ENCODE data around the gene CXCR4.
"Not testable (repeated sequence)": the region's sequence is repeated elsewhere in the genome, so short reads cannot be mapped to it uniquely, and the experiment has no call there.

The CXCR4 gene

DNA sequence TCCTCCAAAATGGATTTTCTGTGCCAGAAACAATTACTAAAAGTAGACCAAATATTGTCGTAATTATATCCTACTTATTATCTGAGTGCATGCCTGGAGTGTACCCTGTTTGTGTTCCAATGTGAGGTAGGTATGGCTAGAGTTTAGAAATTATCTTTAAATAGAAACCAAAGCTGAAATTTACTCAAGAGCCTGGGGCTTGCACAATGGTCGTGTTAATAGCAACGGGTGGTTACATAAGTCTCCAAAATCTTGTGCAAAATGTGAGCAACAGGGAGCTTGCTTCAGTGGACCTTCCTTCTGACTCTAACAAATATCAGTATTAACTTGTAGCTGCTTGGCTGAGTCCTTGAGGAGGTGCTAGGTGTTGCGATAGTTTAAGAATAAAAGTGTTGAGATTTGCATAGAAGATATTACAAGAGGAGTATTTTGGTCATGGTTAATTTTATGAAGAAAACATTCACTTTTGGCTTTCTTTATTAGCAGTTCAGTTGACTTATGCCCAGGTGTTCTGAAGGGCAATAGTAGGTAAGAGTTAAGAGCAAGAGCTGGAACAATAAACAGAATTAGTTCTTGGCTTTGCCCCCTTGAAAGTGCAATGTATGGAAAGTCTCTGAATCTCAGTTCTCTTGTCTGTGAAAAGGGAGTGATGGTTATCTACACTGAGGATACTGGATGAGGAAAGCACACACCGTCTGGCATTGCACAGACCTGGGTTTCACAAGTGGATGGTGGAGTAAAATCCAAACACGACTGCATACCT is 4.6 kb downstream of the CXCR4 start:
- DNase-seq, result peak; percentile 93

DNA sequence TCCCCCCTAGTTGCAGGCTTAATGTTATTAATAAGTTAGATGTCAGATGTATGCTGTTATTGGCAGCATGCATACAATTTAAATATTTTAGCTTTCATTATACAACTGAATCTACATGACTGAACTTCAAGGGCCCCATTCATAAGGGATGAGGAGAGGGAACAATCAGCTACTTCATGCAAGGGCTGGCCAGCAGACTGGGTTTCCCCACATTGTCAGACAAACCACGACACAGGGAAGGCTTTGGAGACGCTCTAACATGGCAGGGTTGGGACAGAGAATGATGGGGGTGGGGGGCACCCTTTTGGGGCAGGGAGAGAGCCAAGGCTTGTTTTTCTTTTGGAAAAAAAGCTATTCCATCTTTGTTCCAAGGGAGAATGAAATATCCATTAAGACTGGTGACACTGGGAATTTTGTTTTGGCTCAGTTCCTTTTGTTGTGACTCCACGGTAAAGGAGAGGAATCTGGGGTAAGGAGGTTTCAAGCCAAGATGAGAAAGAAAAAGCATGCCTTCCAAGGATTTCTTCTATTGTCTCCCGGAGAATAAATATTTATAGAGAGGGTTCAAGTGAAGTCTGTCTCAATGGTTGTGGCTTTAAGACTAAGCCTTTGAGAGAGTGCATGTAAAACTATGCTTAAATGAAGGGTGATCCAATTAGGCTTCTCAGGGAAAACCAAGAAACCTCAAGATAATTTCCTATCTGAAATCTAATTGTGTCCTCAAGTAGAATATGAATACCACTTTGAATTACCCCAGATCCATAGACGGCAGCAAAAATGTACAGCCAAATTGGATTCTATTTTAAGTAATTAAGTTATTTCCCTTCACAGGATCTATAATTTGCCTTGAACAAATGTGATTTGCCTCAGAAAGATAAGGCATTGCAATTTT is 5.4 kb downstream of the CXCR4 start:
- peak; percentile 57 for DNase-seq

DNA sequence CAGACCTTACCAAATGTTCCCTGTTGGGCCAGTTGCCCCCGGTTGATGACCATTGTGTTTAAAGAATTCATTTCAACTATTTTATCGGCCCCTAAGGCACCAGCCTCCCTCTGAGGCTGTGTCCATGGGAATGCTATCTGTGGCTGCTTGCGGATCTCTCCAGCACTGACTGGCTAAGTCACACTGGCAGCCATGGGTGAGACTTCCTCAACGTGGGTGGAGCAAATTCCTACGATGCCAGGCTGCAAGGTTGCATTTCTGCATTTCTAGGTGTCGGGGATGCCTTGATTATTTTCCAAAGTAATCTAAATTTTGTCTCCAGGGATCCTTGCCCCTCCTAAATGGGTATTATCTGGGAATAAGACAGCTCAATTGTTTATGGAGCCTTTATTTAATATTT is 6.2 kb downstream of the CXCR4 start:
- DNase-seq, result peak; percentile 35

DNA sequence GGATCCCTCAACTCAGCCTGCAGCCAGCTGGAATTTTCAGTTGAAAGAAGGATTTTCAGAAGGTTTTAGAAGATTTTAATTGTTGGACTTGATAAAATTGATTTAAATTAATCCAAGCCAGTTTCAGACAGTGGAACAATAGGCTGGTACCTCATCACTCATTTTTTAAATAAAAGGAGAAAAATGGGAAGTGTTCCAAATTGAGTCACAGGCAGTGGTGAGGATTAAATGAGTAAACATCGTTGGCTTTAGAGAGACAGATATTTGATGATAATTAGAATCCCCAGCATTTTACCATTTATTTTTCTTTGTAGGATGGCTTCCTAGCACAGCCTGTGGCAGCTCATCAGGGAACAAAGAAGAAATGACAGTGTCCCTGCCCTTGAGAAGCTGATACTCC is 7.4 kb downstream of the CXCR4 start:
- DNase-seq, result peak; percentile 74

DNA sequence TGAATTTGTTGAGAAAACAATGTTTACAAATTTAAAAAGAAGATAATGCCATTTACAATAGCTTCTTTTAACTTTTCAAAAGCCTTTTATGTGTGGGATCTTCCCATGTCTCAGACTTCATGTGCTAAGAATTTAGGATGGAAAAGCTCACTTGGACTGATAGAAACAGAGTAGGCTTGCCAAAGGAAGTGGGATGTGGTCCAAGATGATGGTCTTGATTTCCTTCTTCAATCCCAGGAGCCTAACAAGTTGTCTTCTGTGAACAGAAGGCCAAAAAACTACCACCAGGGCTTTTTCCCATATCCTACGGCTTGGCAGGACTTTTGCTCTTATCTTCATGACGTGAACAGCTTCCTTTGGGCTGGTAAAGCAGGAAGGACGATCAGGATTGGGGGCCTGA is 9.5 kb downstream of the CXCR4 start:
- no peak for DNase-seq

DNA sequence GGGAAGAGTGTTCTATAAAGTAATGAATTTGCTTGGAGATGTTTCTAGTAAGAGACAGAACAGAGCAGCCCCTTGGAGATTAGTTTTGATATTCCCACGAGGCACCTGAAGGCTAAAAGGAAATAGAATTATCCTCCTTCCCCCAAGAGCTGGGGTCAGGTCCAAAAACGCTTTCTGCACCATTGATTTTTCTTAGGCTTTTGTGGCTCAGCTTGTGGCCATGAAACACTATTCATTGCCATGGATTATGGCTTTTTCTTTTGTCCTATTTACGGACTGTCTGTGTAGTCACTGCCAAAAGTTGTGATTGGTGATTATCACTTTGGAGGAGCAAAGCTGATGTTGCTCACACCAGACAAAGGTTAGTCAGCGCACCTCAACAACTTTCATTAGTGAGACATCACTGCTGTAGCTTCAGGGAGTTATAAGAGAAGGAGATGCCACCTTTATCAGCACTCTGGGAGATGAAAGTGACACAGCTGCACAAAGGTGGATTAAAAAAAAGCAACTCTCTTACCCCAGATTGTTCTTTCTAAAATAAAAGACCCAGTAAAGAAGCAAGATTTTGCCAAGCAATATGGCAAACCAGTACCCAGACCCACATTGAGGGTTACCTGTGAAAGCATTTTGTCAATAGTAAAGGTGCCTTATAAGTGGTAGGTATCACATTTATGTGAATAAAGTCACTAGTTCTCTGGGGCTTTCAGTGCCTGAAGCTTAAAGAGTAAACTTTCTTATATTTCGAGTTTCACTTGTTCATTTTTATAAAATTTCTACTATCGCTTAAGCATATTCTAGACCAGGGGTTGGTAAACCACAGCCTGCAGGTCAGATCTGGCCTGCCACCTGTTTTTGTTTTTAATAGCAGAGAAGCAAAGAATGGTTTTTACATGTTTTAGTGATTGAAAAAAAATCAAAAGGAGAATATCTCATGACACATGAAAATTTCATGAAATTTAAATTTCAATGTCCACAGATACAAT is 10.6 kb downstream of the CXCR4 start:
- DNase-seq, result no peak

DNA sequence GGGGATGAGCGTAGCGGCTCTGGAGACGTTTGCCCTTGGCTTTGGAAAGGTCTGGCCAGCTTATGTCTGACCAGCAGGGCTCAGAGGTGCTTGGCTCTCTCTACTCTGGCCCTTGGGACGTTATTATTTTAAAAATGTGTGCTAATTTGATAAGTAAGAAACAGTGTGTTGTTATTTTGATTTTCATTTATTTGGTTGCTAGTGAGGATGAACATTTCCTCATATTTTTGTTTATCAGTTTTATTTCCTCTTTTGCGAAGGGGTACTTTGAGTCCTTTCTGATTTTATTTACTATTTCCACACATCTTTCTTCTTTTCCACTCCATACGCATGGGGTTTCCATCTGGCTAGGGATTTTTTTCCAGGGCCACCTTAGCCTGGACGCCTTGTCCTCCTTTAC is 11.4 kb downstream of the CXCR4 start:
- DNase-seq, result no peak

DNA sequence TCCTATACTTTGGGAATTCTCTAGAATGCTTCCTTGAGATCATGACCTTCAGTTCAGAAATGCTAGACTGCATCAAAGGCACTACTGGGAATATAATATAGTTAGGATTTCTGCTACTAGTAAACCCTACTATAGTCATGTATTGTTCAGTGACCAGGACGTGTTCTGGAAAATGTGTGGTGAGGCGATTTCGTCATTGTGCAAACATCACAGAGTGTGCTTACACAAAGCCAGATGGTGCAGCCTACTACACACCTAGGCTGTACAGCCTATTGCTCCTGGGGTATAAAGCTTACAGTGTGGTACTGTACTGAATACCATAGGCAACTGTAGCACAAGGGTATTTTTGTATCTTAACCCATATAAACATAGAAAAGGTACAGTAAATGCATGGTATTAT is 13.0 kb downstream of the CXCR4 start:
- no peak for DNase-seq

DNA sequence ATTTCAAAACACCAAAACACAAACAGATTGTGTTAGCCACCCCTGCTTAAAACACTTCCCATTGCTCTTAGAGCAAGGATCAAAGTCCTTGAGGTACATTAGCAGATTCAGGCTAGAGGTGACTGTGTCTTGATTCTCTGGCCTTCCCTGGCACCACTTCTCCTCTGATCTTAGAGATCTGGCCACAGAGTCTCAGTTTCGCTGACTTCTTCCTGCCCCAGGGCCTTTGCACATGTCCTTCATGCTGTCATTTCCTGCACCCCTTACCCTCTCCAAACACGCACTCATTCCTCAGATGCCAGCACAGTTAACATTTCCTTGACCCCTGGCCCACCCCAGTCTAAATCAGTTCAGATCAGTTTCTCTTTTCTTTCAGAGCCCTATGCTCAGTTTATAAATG is 16.9 kb downstream of the CXCR4 start:
- no peak for DNase-seq

DNA sequence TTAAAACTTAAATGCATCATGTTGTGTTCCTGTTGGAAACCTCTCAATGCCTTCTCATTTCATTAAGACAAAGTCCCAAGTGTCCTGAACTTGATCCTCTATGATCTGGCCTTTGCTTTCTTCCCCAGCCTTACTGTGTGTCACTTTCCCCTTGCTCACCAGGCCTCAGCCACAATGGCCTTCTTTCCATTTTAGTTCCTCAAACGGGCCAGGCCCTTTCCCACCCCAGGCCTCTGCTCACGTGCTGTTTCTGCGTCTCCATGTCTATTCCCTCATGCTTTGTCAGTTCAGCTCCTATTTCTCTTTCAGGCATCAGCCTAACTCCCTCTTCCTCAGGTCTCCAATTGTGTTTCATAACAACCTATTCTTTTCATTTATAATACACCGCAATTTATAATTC is 19.5 kb downstream of the CXCR4 start:
- peak; percentile 77 for DNase-seq

DNA sequence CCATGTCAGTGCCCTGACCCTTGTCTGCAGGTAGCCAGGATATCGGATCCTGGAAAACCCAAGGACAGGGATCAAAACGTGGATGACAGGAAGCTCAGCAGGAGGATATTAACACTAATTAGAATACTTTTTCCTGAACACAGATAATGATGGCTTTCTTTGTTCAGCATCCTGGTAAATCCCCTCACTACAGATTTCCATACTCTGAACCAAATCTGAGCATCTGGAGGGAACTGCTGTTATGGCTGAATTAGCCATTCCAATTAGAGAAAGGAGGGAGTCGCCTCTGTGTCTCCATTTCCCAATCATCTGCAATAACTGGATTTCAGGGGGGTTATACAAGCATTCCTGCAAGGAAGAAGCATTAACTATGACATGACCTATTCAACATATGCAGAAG is 24.4 kb downstream of the CXCR4 start:
- DNase-seq, result no peak

DNA sequence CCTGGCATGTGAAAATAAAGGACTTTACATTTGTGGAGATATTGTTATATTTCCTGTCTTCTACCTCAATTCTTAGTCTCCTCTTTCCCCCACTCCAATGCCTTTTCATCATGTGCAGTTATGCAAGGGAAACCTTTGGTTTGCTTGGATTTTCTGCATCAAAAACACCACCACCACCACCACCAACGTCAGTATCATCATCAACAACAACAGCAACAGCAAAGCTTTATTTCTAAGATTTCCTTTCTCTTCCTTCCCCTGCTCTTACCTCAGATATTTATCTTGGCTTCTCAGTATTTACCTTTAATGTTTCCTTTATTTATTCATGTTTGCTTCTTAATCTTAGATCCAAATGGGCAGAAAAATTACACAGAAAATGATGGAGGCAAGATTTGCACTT is 26.1 kb downstream of the CXCR4 start:
- DNase-seq, result no peak

DNA sequence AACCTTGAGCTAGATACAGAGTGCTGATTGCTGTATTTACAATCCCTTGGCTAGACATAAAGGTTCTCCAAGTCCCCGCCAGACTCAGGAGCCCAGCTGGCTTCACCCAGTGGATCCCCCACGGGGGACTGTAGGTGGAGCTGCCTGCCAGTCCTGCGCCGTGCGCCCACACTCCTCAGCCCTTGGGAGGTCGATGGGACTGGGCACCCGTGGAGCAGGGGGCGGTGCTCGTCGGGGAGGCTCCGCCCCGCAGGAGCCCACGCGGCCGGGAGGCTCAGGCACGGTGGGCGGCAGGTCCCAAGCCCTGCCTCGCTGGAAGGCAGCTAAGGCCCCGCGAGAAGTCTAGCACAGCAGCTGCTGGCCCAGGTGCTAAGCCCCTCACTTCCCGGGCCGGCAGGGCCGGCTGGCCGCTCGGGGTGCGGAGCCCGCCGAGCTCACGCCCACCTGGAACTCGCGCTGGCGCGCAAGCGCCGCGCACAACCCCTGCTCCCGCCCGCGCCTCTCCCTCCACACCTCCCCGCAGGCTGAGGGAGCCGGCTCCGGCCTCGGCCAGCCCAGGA is 30.0 kb downstream of the CXCR4 start:
- not testable (repeated sequence) for DNase-seq

DNA sequence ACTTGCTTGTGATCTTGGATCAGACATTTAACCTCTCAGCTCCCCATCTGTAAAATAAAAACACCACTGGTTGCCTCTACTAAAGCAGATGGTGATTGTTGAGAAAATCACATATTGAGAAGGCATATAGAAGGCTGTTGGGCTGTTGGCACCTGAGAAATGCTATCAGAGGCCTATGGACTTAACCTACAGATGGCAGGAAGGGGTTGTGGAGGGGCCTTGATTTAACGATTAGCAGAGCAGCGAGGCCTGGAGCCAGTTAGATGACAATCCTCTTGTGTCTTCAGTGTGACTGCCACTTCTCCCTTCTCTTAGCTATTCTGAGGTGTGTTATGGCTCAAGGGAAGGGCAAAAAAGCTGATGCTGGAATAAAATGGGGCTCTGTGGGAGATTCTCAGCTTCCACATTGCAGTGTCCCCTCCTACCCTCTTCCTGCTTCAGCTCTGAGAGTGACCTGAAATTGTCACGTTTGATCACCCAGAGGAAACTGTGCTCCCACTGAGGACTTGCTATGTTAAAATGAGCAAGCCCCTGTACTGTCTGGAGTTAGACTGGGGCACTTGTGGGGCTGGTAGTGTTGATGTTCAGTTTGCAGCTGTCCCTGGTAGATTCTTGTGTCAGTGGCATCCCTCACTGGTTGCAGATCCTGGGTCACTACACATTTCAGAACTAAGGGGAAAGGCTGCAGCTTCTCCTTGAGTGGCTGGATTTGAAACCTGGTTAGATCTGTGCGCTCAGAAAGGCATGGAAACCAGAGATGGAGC is 31.5 kb downstream of the CXCR4 start:
- DNase-seq, result no peak

DNA sequence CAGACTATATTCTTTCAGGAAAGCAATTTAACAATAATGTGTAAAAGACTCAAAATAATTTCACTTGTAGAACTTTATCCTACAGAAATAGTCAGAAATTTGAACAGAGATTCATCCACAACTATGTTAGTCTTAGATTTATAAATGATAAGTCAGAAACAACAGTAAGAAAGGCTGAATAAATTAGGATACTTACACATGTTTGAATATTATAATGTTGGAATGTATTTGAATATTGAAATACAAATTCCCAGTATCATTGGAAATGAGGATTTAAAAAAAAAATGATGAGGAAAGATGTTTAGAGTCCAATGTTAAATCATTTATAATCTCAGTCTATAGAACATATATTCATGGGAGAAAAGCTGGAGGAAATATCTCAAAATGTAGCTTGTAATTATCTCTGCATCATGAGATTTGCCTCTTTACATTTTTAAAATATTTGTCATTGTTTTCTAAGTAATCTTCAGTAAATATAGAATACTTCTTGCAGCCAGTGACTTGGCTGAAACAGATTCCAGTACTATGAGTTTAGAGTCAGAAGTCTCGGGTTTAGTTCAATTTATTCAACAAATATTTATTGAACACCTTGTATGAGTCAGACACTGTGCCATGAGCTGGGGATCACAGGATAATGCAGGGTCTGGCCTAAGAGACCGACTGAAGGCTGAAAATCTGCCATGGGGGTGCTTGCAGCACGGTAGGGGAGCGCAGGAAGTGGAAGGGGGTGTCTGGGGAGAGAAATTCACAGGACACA is 32.3 kb downstream of the CXCR4 start:
- no peak for DNase-seq

DNA sequence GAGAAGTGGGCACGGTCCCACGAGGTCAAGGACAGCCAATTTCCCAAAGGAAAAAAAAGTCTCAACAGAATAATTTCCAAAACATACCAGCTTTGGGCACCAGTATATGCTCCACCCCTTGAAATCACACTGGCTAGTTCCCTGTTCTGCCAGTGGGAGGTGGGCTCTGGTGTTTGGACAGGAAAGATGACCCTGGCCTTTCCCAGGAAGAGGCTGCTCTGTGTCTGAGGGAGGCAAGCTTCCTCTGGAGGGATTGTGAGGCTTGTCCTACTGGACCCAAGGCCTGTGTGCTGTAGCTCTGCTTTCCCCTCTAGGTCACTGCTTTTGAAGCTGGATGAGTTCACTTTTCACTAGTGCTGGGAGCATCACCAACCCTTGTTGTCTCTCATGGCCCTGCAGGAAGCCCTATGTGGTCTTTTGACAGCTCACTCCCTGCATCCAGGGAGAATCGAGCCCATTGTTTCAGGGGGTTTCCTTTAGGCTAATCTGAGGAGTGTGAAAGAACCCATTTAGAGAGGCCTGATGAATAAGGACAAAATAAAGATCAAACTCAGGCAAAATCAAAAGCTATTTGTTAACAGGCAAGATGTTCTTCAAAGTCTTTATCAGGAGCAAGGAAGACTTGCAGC is 36.3 kb downstream of the CXCR4 start:
- DNase-seq, result no peak

DNA sequence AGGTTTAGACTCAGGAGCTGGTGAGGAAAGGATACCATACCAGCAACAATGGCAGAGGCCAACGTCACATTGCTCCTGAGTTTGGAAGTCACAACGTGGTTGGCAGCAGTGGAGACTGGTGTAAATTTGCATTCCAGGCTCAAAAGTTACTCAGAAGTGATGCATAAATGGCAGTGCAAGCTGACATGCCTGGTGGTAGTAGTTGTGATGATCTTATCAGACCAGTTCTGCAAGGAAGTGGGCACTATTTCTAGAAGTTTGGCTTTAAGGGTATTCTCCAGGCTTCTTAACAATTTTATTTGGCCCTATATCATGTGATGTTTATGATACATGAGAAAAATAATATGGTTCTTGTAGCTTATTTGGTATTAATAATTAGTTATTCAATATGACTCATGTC is 37.8 kb downstream of the CXCR4 start:
- DNase-seq, result no peak

DNA sequence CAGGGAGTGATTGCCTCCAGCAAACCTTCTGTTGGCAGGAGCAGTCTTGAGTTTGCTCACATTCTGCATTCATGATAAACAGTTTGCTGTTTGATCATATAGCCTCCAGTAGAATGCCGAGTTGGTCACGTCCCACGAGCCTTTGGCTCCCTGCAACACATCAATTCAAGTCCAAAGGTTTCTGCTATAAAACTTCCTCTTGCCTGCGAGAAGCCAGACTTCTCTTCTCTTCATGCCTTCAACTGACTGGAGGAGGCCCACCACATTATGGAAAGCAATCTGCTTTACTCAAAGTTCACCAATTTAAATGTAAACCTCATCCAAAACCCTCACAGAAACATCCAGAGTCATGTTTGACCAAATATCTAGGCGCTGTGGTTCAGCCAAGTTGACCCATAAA is 40.8 kb downstream of the CXCR4 start:
- DNase-seq, result no peak

DNA sequence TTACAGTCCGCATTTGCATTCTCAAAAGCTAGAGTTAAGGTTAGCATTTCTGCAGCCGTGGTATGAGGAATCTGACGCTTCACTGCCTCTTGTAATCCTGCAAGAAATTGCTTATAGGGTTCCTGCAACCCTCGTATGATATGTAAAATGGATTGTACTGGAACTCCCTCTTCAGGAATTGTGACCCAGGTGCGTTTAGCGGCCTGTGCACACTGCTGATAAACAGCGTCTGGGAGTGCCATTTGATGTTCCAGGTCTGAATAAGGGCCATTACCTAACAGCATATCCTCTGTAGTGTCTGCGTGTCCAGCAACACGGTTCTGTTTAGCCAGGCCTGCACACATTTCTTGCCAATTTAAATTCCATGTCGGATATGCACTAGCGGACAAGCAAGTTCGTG is 42.5 kb downstream of the CXCR4 start:
- no peak for DNase-seq

DNA sequence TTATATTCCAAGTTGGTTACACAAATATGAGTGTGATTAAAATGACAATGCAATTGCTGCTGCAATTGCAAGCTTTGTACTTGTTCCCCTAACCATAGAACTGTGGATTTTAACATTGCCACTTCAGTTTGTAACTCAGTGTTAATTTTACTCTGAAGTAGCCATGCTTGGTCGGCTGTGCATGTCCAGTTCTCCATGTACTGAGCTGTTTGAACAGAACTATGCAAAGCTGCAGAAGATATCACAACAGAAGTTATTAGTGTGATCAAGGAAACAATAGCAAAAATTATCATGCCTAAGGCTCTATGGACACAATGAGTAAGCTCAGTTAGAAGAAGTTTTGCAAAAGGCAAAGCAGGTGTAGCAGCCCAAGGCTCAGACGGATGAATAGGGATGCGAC is 45.3 kb downstream of the CXCR4 start:
- DNase-seq, result no peak

DNA sequence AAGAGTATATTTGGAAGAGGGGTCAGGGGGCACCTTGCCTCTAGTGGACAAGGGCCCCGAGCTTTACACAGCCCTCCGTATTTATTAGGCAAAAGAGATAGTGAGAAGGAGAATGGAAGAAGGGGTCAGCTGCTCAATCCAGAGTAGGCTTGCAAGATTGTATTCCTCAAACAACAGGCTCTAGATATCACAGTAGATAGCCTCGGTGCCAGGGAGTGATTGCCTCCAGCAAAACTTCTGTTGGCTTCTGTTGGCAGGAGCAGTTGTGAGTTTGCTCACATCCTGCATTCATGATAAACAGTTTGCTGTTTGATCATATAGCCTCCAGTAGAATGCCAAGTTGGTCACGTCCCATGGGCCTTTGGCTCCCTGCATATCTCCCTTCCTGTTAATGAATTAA is 46.1 kb downstream of the CXCR4 start:
- not testable (repeated sequence) for DNase-seq

Data from suppressor macrophage treated with lipopolysaccharide for 4 hours (primary cell).